ENCODE data around the gene LCN6.
A peak's percentile ranks its signal among the peaks of the same experiment; 100 is the strongest.

GRCh38 chr9:136784249-136784996, 36.1 kb upstream of the LCN6 start:
- TF ChIP-seq EZH2 (conservative IDR thresholded peaks at IDR 0.05; ENCODE audit: low read depth, low read length) (no peak), CTCF (CRISPR knock-in tag; IDR thresholded peaks at IDR 0.05) (peak; percentile 53), RBM22 (optimal IDR thresholded peaks at IDR 0.05; ENCODE audit: low read length) (no peak), CBFB (CRISPR knock-in tag; IDR thresholded peaks at IDR 0.05) (no peak)
